GM21367 (cell line): ENCODE measurements around the gene STK40.

Source experiments
- ATAC-seq: cut with Tn5 transposase; IDR thresholded peaks from one replicate; pipeline ENCODE4 v1.9.1; 2021; ENCODE audit not compliant: unreplicated experiment

Gene STK40

DNA sequence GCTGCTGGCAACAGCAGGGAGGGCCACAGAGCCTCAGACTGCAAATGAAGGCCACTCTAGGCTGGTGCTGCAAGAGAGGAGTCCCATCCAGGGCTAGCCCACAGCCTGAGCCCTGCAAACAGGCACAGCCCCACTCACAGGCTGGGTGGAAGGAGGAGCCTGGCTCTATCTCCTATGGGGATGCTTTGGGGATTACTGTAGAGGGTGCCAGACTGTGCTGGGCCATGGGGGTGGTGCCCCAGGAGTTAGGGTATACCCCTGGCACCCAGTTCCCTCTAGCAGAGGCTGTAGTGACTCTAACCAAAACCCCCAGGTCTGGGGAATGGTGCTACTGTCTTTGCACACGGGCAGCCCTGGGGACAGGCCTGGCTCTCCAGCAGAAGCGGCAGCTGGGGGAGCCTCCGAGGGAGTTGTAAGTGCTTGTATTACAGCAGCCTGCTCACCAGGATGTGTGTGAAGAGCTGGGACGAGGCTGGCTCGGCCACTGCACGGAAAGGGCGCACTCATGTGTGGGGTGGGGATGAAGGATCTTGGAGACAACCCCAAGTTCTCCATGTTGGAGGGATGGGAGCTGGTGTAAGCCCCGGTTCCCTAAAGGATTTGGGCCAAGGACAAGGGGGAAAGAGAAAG is 38.9 kb downstream of the STK40 start:
- ATAC-seq, result no peak

DNA sequence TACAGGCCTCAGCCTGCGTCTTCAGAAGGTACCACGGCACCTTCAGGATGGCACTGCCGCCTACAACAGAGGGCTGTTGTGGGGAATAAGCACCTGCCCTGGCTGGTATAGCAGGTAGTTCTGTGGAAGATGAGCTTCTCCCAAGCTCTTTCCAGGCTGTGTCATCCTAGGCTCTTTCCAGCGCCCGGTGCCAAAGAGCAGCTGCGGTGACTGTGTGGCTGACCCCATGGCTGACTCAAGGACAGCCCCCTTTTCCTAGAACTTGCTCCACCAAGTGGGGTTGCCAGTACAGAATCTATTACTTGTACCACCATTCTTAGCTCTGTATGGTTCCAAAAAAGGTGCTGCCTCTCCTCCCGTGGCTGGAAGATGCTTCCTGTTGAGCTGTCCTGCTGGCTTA is 40.4 kb downstream of the STK40 start:
- ATAC-seq, result no peak

DNA sequence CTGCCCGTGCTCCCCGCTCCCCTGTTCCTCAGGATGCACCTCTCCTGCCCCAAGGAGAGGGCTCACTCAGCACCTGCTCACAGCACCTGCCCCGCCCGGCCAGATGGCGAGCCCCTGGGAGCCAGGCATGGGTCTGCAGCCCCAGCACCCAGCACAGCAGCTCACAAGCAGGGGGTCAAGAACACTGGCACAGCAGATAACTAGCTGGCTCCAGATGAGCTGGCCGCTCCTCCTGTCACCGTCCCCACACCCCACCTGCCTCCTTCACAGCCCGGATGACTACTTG is 41.4 kb downstream of the STK40 start:
- ATAC-seq, result no peak

DNA sequence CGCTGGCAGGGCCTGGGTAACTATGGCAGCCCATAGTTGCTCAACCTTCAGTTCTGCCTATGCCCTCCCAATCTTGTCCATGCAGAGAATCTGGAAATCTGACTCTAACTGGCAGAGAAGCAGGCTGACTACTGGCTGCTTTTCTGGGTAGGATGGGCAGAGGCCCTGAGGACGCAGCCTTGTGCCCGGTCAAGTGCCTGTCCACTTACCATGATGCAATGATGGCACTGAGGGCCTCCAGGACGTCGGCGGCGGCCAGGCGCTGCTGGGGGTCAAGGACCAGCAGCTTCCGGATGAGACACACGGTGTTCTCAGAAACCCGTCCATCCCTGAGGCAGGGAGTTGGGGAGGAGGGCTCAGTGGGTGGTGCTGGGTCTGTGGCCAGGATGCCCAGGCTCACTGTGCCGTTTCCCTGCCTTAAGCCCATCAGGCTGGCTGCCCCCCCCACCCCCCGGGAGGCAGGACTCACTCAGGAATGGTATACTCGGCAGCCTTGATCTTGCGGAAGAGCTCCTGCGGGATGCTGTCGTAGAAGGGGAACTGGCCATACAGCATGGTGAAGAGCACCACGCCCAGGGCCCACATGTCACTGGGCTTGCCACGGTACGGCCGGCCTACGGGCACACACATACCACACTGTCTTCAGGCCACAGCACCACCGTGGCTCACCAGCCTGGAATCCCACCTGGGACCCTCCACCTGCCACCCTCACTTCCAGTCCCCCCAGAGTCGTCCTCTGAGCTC is 41.9 kb downstream of the STK40 start:
- ATAC-seq, result no peak

DNA sequence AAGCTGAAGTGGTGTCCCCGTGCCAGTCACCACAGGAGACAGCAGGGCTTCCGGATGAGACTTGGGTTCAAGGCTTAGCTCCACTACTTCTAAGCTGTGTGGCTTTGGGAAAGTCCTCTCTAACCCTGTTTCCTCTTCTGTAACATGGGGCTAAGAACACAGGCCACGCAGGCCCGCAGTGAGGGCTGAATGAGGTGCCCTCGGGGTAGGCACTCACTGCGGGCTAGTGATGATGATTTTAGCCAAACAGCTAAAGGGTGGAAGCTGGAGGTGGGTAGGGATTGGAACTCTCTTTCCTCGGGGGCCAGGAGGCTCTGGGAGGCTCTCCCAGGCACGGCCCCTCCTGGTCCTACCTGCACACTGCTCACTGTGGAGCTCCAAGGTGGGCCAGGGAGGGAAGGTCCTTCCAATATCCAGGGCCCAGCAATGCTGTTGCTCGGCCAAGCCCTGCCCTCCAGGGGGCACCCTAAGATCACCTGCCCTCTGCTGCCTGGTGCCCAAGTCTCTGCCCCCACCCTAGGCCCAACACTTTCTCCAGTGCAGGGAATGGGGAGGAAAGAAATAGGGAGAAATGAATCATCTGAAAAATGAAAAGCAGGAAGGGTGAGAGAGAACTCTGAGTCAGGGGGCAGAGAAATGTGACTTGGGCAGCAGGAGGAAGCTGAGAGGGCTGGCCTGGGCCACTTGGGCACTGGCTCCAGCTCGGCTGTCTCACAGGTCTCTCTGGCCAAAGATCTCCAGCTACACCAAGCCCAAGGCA is 43.1 kb downstream of the STK40 start:
- no peak for ATAC-seq

DNA sequence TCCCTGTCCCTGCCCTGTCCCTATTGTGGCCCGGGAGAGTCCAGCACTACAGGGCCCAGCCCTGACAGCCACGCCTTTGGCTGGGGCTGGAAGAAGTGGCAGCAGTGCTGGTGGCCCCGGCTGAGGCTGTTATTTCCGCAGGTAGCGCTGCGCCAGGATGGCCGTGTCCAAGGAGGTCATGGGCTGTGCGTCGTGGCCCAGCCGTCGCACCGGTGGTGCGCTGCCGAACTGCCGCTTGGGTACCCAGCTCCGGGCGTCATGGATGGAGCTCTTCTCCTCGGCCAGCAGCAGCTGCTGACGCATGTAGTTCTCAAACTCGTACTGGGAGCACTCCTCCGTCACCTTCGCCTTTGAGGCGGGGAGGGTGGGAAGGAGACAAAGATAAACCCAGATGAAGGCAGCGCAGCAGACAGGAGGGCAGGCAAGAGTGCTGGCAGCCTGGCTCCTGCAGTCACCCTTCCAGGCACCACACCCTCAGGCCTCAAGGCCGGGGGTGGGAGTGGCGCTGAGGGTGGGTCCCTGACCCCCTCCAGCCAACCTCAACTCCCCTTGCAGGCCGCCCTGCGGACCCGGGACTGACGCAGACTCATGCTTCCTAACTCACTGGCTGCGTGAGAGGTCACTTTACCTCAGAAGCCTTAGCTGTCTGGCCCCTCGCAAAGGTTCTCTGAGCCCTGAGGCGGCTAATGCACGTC is 44.0 kb downstream of the STK40 start:
- ATAC-seq, result no peak

DNA sequence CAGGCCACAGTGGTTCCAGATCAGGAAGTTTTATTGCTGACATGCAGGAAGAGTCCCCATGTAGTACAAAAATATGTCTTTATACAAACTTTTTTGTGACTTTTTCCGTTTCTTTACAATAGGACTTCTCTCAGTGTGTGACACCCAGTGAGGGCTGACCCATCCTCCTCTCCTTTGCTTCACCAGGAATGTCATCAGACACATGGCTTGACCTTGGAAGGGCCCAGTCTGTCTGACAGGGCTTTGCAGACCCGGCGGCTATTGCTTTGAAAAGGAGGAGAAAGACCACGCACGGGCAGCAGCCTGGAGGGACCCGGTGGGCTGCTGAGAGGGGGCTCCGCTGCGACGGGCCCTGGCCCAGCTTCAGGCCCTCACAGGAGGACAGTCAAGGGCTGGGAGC is 46.1 kb downstream of the STK40 start:
- ATAC-seq, result no peak

DNA sequence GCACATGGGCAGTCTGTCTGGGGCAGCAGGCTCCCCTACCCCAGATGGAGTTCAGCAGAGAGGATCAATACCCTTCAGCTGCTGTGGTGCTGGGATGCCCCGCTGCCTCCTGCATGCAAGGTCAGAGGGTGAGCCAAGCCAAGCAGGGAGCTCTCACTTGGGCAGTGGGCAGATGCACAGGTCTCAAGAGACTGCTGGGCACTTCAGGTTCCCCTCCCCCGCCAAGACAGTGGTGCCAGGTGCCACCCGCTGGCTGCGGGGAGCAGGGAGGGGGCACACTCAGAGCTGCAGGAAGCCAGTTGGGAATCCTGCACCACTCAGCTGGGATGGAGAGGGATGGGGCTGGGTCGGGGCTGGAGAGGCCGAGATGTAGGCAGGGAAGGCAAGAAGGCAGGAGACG is 46.5 kb downstream of the STK40 start:
- no peak for ATAC-seq

DNA sequence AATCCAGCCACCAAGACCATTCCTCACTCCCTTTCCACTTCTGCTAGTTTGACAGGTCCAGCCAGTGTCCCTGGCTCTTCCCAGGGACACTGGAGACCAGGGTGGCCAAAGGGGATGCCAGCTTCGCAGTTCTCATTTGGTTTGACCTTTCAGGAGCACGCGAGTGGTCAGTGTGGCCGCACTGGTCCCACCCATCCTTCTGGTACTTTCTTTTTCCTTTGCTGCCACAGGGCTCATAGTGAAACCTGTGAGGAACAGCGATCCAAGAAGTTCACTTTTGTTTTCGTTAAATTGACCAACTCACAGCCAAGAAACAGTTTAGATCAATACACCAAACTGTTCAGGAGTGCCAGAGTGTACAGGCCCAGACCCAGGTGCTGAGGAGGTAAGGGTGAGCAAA is 47.9 kb downstream of the STK40 start:
- ATAC-seq, result no peak

DNA sequence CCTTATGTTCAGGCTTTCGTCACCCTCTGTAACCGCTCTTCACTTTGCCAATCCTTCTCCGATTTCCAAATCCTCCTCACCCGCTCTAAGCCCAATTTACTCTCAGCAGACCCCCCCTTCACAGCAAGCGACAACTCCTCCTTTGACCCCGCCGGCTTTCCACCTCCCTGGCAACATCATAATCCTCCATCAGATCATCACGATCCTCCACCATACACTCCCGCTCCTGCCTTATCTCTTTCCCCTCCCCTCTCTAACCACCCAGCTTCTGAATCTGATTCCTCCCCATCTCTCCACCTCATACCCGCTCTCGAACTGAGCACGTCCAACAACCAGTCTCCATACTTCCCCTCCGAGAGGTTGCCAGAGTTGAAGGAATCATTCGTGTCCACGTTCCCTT is 54.8 kb downstream of the STK40 start:
- no peak for ATAC-seq

DNA sequence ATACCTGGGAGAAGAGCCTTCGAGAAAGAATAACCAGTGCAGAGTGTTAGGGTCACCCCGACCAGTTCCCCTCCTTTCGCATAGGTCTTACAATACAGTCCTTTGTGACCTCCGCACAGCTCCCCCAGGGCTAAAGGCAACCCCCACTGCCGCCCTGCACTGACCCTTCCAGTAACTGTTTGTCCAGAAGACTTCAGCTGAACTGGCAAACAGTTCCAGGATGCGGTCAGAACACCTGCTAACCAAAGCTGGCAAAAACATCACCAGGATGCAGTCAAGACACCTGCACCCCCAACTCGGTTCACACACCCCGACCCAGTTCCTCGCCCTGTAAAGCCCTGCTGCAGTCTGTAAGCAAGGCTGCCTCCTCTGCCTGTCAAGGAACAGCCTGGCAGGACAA is 55.9 kb downstream of the STK40 start:
- no peak for ATAC-seq

DNA sequence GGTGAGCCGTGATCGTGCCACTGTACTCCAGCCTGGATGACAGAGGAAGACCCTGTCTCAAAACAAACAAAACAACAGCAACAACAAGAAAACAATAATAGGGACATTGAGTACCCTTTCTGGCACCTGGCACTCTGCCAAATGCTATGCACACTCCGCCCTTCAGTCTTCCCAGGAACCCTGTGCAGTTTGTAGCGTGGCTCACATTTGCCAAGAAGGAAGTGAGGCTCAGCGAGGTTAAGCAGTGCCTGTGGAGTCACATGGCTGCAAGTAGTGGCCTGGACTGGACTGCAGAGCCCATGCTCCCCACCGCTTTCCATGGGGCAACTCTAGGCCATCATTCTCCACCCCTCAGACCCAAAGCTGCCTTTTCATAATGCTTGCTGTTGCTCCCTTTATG is 57.0 kb downstream of the STK40 start:
- no peak for ATAC-seq

DNA sequence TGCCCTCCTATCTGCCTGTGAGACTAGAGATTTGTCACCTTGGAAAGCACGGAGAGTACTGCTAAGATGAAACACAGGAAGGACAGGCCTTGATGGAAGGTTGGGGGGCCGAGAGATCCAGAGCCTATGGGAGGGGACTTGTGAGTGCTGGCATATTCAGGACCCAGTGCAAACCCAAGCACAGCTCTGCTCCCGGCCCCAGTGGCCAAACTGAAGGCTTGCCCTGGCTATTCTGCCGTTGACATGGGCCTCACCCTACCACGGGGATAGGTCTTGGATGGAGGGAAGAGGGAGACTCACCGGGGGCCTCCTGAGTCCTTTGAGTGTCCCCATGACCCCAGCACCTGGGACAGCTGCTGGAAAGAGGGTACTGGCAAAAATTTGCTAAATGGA is 57.6 kb downstream of the STK40 start:
- ATAC-seq, result no peak

DNA sequence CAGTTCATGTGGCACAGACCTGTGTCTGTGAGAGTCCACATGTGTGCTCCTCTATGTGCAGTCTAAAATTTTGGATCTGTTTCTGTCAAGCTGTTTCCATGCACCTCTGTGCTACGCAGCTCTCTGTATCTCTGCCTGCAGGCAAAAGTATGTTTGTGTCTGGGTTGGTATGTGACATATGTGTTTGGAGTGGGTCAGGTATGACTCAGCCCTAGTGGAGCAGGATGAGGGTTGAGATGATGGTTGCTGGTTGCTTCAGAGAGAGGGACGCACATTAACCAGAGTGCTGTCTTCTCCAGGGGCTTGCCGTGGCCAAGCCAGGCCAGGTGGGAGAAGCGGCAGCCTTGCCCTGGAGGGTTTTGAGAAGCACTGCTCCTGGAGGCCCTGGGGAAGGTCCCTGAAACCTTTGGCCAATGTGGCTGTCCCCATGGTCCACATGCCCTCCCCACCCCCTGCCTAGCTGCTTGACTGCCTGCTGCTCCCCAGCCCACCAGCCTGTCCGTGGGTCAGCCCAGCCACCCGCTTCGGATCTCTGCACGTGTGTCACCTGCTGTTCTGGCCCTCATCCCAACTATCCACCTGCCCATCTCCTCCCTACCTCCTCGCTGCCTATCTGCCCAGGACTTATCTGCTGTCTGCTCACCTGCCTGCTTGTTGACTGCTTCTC is 58.2 kb downstream of the STK40 start:
- ATAC-seq, result no peak

DNA sequence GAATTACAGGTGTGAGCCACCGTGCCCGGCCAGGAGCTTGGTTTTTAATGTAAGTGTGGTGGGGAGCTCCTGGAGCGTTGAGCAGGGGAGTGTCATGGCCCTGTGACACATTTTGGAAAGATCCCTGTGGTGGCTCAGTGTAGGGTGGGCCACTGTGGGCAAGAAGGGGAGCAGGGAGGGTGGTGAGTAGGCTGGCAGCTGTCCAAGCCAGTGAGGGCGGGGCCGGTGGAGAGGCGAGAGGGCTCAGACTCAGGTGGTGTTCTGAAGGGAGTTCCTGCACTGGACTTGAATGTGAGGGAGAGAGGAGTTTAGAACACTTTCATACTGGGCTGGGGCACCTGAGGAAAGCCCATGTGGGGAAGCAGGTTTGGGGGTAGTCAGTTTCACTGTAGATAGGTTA is 59.2 kb downstream of the STK40 start:
- no peak for ATAC-seq

DNA sequence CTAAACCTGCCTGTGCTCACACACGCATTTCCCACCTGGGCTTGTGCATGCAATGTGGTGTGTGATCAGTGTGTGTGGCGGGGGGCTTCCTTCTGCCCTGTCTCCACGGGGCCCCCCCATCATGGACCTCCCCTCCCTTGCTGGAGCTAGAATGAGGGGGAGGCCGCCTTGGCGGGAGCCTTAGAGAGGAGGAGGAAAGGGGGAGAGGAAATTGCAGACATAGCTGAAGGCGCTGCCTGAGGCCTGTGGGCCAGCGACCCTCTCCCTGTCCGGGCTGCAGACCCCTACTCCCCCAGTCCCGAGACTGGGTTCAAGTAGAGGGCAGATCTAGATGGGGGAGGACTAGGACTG is 61.4 kb downstream of the STK40 start:
- no peak for ATAC-seq

DNA sequence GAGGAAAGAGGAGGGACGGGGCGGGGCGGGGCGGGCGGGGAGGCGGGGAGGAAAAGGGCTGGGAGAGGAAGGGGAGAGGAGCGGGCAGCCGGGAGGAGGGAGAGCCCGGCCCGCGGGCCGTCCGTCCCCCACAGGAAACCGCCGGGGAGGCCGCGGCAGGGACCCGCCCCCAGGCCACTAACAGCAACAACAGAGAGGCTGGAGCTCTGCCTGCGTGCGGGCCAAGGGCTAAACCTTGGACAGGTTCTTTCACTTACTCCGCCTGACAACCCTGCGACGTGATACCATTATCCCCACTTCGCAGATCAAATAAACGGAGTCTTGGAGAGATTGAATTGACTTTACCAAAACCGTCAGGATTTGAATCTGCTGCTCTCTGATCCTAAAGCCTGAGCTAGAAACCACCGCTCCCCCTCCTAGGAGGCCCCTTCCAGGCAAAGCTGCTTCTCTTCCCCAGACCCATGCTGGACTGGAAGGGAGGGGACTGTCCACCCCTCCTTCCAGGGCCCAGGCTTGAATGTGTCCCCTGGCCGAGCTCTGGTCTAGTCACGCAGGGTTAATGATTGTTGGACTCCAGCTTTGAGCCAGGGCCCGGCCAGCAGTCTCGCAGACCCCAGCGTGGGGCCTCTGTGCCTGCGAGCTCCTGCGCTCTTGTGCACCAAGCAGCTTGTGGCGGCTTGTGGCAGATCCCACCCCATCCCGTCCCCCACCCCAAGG is 61.9 kb downstream of the STK40 start, which contains the start of gene EVA1B:
TSS of gene EVA1B (minus strand) at position 10 of the 717 bp plus-strand sequence. CDS start 608 bp downstream, outside the sequence.
- ATAC-seq, result no peak

DNA sequence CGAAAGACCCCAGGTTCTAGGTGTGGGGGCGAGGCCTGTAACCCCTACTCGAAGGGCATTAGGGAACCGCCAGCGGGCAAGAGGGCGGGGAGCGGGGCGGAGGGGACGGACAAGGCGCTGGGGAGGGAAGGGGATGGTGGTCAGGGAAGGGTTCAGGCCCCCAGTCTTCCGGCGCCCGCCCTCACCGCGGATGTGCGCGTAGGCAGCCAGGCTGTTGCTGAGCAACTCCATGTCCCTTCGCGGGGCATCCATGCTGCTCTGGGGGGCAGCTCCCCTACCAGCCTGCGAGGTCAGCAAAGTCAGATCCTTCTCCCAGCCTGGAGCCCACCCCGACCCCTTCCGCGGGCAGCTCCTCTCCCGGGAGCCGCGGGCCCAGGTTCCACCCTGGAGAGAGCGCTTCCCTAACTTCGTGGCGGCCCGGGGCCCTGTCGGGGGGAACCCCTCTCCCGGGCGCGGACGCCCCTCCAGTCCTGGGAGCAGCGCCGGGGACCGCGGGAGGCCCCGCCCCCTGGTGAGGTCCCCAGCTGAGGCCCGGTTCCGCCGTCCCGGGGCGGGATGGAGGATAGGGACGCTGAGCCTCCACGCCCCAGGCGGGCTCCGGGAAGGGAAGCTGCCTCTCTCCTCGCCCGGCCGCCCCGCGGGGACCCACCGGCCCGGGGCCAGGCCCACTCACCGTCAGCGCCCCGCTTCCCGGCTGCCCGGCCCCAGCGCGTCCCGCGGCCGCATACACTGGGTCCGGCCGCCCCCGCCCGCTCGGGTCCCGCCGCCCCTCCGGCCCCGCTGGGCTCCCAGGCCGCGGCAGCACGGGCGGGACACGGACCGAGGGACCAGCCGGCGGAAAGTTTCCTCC is 62.7 kb downstream of the STK40 start:
- ATAC-seq, result no peak

DNA sequence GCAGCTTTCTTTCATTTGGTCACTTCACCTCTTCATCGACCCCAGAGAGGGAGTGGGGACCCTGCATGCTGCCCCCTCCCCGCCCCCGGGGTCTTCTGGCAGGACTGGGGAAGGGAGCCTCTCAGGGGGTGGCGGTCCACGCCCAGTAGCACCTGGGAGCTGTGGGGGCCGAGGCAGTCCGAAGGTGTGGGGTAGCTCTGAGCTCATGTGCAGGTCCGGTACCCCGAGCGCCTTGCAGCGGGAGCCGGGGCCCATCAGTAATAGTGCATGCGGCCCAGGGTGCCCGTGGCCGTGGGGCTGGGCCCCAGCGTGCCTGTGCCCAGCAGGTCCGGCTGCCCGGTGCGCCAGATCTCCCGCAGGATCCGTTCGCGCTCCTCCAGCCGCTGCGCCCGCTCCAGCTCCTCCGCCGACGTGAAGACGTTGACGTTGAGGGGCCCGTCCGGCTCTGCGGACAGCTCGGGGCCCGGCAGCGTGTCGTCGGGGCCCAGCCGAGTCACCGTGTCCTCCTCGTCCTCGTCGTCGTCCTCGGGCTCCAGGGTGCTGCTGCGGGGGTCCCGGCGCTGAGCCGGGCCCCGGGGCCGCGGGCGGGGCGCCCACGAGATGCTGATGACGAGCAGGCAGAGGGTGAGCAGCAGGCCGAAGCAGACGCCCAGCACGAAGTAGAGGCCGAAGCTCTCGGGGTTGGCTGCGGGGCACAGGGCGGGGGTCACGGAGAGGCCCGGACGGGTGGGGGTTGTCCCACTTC is 63.5 kb downstream of the STK40 start:
- no peak for ATAC-seq
